T follicular helper cell (primary cell): ENCODE results near the gene PDS5B.
A peak's percentile ranks its signal among the peaks of the same experiment; 100 is the strongest.

Source experiments
- DNase-seq: peaks from one replicate; pipeline ENCODE4 v3.0.0-alpha.2; 2020; ENCODE audit warnings: low read depth

Gene PDS5B

DNA sequence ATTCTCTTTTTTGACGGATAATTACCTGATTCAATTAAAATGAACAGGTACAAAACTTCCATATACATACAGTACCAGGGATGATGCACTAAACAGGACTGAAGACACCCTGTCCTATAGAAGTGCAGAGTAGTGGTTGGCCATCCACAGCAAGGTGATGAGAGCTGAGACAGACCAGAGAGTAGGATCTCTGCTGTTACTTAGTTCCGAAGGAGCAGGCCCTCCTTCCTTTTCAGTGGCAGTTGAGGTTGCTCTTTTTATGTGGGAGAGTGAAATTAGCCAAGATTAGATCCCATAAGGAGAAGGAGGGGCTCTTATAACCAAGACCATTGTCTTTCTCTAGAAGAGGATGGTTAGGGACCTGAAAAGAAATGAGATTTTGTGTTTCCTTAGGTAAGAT lies 4.0 kb downstream of the PDS5B start:
- DNase-seq, result no peak

DNA sequence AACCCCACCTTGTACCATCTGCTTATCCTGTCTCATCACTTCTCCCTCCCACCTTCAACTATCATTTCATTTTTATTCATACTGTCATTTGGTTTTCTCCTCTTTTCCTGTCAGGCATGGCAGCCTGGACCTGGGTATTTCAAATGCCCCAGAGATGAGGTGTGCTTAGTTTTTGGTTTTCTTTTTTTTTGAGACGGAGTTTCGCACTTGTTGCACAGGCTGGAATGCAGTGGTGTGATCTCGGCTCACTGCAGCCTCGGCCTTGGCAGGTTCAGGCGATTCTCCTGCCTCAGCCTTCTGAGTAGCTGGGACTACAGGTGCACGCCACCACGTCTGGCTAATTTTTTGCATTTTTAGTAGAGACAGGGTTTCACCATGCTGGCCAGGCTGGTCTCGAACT lies 5.8 kb downstream of the PDS5B start:
- DNase-seq, result no peak

DNA sequence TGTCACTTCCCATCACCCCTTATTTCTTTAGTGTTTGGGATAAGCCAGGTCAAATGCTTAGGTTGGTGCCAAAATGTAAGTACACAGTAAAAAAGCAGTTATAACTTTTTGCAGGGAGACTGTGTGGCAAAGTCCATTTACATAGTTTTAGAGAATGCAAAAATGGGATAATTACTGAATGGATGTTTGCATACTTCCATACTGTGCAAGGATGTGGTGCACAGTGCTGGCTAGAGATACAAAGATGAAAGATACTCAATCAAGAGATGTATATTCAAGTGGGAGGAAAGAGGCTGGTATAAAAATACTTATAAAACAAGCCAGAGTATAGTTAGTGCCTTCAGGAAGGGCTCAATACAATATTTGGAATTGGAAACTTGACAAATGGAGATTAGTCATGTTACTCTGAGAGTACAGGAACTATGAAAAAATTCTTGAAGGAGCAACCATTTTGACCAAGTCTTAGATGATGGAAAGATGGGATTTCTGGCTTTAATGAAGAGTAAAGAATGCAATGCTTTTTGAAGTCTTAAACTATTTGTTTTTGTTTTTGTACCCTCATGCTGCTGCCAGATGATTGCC lies 8.0 kb downstream of the PDS5B start:
- DNase-seq, result no peak

DNA sequence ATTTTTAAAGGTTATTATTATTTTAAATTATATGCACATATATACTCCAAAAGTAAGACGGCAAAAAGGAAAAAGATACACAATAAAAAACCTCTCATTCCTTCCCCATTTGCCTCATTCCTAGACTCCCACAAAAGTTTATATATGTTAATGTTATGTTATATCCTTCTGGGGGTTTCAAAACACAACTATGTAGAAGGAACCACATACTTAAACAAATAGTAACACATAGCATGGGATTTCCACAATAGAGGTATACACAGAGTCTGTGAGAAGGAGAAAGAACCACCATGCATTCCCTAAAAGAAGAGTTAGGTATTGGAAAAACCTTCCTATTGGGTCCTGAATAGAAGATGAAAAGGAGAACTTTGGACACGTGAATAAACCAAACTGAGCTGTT lies 9.1 kb downstream of the PDS5B start:
- DNase-seq, result no peak

DNA sequence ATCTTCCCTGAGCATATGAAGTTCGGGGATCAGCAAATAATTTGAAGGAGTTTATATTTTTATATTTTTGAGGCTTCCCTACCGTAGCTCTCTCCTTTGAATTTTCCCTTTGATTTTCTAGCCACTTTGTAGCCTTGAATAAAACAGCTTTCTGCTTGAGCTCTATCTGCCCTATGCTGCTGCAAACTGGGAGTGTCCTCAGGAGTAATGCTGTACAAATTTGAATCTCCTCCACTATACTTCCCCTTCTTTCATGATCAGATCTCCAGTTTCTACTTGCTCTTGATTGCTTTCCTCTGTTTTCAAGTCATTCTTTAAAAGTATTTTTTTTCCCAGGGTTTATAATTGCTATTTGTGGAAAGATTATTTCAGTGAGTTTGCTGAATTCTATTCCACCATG lies 14.6 kb downstream of the PDS5B start:
- no peak for DNase-seq

DNA sequence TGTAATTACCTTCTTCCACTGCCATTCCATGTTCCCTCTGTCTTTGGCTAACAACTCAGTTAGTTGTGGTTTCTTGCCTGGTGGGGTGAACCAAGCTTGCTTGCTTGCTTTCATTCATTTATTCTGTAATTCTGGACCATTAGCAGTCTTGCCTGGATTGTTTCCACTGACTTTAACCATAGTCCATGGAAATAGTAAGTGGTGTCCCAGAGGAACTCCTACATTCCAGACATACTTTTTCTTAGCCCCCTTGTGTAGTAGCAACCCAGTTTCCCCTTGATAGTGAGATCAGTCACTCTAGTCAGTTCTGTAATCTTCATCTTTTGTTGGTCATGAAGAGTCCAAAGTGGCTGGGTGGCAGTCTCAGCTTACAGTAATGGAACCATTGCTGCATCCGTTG lies 23.2 kb downstream of the PDS5B start:
- DNase-seq, result no peak

DNA sequence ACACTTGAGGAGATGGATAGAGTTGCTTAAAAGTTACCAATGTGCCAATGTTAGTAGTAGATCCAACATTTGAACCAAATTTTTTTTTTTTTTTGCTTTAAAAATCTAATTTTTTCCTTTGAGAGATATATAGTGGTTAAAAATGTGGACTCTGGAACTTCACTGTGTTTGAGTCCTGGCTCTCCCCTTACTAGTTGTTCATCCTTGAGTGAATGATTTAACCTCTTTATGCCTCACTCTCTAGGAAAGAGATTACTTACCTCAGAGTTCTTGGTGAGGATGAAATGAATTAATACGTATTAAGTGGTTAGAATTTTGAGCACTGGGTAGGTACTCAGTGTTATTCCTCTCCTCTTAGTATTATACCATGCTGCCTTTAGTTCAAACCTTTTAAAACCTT lies 24.3 kb downstream of the PDS5B start:
- DNase-seq, result no peak

DNA sequence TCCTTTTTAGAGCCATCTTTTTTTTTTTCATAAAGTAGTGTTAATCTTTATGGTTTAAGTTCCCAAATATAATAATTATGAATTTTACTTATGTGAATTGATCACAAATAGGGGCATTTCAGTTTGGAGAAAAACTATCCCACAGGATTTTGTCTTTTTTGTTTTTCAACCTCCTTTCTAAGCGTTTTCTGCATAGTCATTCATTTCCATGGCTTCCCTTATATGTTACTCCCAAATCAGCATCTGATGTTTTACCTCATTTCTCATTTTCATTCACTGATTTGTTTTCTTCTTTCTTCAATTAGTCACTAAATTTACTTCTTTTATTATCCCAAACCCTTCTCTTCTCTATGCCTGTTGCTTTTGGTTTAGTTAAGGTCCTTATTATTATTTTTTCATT lies 24.7 kb downstream of the PDS5B start:
- no peak for DNase-seq

DNA sequence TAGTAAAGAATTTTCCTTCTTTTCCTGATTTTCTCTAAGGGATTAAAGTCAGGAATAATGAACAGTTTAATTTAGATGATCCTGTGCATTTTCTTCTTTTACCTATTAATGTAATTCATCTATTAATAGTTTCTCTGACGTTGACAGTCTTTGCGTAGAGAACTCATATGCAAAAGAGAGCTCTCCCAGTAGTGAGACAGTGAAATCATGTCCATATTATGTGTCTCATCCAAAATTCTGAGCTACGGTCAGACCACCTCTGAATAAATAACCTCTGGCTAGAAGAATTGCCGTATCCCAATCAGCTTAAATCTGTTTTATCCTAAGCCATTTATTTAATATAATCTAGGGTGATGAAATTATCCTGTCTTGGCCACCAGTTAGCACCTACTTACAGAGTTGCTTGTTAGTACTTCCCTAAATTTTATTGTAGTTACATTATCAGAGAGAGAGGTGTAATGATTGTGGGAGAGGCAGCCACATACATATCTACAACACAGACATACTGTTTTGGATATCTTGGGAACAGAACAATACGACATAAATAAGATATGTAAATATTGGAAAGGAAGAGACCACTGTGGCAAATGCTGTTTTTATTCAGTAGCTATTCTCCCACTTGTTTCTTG lies 30.7 kb downstream of the PDS5B start:
- no peak for DNase-seq

DNA sequence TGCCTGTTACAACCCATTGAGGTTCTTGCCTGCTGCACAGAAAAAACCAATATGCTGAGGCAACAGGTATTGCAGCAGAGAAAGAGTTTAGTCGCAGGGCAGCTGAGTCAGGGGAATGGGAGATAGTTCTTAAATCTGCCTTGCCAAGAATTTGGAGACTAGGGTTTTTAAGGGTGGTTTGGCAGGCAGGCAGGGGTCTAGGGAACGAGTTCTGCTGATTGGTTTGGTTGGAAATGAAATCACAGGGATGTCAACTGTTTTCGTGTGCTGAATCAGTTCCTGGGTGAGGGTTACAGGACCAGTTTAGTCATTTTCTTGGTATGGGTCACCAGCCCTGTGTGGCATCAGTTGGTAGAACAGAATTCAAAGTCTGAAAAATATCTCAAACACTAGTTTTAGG lies 36.6 kb downstream of the PDS5B start:
- DNase-seq, result no peak

DNA sequence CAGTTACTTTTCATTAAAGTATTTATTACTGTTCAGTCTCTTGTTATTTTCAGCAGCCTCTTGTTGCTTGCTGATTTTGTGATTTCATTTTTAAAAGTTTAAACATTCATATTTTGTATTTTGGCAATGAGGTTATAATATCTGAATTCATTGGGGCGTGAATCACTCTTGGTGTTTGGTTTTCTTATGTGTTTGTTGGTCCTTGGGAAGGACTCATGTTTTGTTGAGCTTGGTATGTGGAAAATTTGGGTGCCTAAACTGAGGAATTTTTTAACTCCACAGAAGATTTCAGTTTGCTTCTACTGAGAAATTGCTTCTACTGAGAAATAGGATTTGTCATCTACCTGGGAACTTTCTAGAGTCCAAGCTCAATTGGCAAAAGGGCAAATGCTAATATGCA lies 38.2 kb downstream of the PDS5B start:
- DNase-seq, result no peak

DNA sequence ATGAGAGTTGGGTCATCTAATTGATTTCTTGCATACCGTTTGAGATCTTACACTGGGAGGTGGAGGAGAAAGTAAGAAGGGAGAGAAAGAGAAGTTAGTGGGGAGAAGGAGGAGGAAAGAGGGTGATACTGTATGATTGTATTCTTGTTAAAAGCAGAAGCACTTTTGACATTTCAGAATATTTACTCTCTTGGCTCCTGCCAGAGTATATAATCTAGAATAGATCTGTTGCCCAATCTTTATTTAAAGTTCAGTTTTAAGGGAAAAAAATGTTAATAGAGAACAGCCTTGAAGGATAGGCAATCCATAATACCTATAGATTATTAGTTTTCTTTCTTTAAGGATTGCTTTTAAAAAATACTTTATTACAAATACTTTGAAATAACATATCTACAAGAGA lies 41.5 kb downstream of the PDS5B start:
- DNase-seq, result no peak

DNA sequence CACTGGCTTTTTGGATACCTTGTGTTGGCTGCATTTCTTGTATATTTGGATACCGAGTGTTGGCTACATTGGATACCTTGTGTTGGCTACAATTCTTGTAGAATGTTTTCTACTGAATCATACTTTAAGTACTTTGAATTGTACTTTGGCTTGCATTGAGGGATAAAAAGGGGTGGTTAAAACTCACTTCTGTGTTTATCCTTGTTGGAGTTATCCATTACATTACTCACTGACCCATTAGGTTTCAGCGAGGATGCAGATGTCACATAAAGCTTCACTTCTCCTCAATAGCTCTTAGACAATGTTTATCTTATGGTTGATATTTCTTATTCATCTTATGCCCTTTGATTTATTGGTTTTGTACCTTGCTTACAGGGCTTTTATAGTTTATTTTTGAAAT lies 43.1 kb downstream of the PDS5B start:
- DNase-seq, result no peak

DNA sequence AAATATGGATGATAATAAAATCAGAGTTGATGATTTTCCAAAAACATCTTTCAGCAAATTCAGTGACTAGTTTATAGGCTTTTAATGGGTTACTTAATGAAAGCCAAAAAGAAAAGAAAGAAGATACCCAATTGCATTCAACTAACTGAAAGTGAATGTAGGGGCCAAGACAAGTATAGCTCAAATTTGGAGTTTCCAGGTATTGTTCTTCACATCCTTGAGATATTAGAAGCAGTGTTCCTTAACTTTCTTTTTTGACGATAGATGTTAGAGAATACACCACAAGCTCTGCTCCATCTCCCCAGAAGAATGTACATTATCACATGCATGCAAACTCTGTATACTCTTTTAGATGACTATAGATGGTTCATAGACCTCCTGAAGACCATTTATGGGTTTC lies 43.6 kb downstream of the PDS5B start:
- no peak for DNase-seq

DNA sequence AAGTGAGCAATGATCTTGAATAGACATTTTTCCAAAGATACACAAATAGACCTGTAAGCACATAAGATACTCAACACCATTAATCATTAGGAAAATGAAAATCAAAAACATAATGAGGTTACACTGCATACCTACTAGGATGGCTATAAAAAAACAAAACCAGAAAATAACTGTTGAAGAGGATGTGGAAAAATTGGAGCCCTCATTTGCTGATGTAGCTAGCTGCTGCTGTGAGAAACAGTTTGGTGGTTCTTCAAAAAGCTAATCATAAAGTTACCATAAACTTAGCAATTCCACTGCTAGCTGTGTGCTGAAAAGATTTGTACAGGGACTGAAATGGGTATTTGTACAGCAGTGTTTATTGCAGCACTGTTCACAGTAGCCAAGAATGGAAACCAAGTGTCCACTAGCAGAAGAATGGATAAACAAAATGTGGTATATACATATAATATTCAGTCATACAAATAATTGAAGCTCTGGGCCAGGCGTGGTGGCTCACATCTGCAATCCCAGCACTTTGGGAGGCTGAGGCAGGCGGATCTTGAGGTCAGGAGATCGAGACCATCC lies 46.2 kb downstream of the PDS5B start:
- no peak for DNase-seq

DNA sequence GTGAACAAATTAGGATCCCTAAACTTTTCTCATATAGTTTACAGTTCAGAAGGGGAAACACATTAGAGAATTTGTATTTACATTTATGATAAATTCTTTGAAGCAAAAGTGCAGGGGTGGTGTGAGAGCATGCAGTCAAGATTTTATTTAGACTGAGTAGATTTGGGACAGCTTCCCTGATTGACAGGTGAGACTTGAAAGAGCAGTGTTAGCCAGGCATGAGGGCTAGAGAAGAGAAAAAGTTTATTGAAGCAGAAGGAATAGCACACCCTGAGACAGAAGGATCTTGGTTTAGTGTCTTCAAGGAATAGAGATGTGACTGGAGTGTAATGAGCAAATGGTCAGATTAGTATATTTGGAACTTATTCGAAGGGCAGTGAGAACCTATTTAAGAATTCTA lies 50.5 kb downstream of the PDS5B start:
- no peak for DNase-seq

DNA sequence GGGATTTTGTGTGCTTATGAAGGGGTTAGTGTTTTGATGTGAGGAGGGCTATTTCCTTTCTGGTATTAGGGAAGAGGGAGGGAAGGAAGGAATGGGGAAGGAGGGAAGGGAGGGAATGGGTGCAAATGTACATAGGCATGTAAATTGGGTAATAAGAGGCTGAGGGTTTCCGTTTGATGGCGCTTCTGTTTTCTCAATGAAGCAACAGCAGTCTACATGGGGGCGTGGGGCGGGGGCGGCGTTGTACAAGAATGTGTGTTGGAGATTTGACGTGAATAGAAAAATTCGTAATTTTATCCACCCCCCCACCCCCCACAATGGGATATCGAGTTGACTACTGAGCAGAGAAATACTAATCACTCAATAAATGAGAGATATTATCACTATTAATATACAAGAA lies 52.5 kb downstream of the PDS5B start:
- no peak for DNase-seq

DNA sequence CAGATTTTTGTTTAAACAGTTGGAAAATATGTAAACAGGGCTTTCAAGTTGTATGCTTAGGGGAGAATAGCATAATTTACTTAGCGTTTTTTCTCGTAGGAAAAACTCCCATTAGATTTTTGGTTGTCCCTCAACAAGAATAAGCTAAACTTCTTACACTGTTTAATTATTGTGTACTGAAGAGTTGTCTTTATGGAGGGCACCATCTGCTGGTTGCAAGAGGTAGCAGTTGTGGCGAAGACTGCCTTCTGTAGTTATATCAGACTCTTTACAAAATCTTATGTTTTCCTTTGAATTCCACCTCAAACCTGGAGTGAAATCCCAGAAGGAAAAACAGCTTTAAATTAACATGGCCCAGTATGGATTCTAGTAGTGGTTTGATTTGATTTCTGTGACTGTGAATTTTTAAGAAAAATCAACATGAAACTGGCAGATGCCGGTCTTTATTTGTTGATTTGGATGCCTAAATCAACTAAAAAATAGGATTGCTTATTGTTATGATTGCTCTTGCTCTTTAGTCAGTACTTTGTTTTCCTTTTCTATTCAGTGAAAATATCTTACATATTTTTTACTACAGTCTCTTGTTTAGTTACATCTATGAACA lies 53.4 kb downstream of the PDS5B start:
- DNase-seq, result peak; percentile 31

DNA sequence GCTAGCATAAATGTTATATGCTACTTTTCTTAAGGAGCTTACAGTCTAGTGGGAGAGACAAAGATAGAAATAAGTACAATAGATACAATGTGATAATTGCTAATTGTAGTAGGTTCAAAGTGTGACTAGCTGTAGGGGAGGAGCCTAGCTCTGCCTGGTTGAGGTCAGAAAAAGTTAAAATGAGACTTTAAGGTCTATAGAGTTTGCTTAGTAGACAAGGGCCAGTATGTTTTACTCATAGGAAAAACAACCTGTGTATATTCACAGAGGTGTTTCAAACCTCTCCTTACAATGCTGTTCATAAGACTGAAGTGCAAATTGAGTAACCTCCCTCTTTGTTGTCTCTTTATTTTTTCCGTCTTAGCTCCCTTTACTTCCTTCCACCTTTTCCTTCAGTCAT lies 56.1 kb downstream of the PDS5B start:
- DNase-seq, result no peak

DNA sequence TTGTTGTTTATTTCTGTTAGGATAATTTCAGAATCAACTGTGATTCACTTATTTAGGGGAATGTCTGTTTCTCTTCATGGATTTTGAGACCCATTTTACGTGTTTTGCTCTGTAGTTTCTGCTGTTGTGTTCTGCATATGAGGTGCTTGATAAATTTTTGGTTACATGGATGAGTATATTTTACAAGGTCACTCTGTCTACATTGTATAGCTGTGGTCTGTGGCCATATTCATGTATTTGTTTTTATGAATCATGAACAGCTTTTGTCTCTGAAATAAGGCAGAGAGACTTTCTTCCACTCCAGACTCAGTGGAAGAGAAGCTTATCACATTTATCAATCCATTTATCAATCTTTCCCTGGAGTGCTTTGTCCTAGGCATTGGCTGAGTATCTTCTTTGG lies 56.6 kb downstream of the PDS5B start:
- no peak for DNase-seq

DNA sequence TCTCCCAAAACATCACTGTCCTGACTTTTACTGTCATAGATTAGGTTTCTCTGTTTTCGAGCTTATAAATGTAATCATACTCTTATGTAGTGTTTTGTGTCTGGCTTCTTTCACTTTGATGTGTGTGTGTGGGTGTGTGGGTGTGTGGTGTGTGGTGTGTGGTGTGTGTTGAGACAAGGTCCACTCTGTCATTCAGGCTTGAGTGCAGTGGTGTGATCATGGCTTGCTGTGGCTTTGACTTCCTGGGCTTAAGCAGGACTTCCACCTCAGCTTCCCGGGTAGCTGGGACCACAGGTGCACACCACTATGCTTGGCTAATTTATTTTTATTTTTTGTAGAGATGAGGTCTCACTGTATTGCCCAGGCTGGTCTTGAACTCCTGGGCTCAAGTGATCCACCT lies 59.6 kb downstream of the PDS5B start:
- DNase-seq, result no peak

DNA sequence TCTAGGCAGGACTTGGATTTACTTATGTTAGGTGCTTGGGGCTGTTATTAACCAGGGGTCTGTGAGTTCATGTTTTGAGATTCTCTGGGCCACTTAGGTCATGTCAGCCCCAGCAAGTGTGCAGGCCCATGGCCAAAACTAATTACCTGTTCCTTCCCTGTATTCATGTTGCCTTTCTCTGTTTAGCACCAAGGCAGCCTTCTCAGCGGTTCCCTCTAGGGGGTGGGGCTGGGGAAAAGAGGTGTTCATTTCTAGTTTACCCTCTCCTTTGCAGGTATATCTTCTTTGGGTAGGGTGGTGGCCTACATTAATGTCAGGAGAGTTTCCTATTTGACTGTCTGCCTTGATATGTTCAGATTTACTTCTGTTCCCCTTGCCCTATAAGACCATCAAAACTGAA lies 61.7 kb downstream of the PDS5B start:
- no peak for DNase-seq

DNA sequence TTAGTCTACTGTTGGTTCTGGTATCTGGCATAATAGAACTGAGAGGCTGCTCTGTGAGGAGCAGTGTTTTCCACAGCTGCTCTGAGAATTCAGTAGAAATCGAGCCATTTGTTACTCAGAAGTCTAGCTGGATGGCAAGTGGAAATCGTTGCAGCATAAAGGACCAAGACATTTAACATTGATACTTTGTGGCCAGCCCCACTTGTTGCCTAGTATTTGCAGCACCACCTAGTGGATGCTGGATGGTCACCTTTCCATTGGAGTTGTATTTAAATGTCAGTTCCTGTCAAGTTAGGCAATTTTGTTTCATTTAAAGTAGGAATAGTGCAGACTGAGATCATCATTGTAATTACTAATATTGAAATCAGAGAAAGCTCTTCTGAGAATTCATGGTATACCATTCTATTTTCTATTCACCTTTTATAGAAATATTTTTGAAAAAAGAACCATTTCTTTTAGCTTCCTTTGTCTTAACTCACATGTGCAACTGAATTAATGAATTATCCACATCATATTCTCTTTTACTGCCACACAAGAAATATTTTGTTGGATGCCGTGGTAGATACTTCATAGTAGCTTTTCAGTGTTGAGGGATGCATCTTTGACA lies 64.6 kb downstream of the PDS5B start:
- peak; percentile 26 for DNase-seq
